ENCODE results near the gene IGSF5. TPM values are rescaled to one million over a fixed set of nuclear protein-coding genes. Genes with fewer than 3 reads are reported as not detected.
"Not testable (repeated sequence)": the region's sequence is repeated elsewhere in the genome, so short reads cannot be mapped to it uniquely, and the experiment has no call there.

IGSF5 gene
- polyA plus RNA-seq (not detected in 3 replicates), polyA minus RNA-seq (not detected in 3 replicates)
- polyA plus RNA-seq (2011; ENCODE audit: low read depth), result not detected
- not detected in 2 replicates for polyA plus RNA-seq (2011; cell fraction: cytosol; rRNA removed)
- polyA plus RNA-seq (2011; cell fraction: nucleus; rRNA removed), result not detected in 2 replicates
- polyA plus RNA-seq (2012; ENCODE audit: low replicate concordance), result not detected in 2 replicates
- polyA minus RNA-seq (2011; cell fraction: cytosol; rRNA and poly(A)+ RNA removed), result not detected
- polyA minus RNA-seq (2011; cell fraction: nucleus; rRNA and poly(A)+ RNA removed), result not detected in 2 replicates

DNA sequence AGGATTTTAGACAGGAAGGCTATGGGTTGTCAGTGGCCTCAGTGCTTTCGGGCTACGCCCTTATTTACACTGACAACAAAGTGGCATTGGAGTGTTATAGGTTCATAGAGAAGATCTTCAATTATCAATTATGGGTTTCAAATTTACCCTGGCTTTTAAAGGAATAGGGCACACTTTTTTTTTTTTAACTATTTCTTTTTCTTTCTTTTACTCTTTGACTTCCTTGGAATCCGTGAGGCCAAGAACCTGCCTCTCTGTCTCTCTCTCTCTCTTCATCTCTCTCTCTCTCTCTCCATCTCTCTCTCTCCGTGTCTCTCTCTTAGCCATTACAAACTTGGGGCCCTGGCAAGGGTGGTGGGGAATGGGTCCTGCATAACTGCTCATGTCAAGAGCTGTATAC is at the start of gene IGSF5:
TSS of gene IGSF5 (plus strand) at position 301 of the 400 bp plus-strand sequence. CDS start 327 bp downstream, outside the sequence.
- H3K9me1 ChIP-seq (ENCODE audit: control insufficient read depth, extremely low read depth, insufficient read depth, low read length); FAIRE-seq: not testable (repeated sequence)

DNA sequence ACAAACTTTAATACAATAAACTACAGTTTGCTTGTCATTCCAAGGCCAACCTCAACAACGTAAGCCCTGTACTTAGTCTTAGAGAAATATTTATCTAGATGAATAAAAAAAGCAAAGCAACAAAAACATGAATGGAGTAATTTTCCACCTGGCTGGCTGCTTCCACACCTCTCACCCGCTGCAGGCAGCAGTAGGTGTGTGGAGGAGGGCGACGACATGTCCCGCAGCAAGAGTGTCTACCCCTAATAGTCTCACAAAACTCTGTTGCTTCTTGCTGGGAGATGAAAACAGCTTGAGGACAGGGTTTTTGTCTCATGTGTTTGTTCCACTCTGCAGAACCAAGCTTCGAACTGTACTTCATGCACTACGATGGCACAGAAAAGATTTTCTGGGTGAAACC is 48.8 kb upstream of the IGSF5 start:
- Histone ChIP-seq H3K36me3 (ENCODE audit: control insufficient read depth in 2 of 2, extremely low read depth in 1 of 2, insufficient read depth in 2 of 2, low read length in 2 of 2) (no peaks in the 10 kb centered on the region), H4K20me1 (ENCODE audit: control insufficient read depth, extremely low read depth, insufficient read depth, low read length) (no peaks in the 10 kb centered on the region), H3K9me3 (ENCODE audit: control insufficient read depth, low read depth, low read length) (no peaks in the 10 kb centered on the region), H3K79me2 (ENCODE audit: control insufficient read depth, insufficient read depth, low read length) (no peaks in the 10 kb centered on the region), H3K27me3 (ENCODE audit: control insufficient read depth, extremely low read depth, insufficient read depth, low read length) (no peaks in the 10 kb centered on the region), H3K4me3 (ENCODE audit: control insufficient read depth in 2 of 3, extremely low read depth in 1 of 3, insufficient read depth in 2 of 3, low read depth in 1 of 3, low read length in 3 of 3) (no peak overlapping the region), H3K9me1 (ENCODE audit: control insufficient read depth, extremely low read depth, insufficient read depth, low read length) (no peaks in the 10 kb centered on the region), H2AFZ (ENCODE audit: control insufficient read depth, low read length) (no peak overlapping the region), H3K9ac (ENCODE audit: control insufficient read depth, extremely low read depth, insufficient read depth, low read length) (no peak overlapping the region), H3K4me2 (ENCODE audit: control insufficient read depth, extremely low read depth, insufficient read depth, low read depth, low read length) (no peak overlapping the region), H3K27ac (ENCODE audit: control insufficient read depth, insufficient read depth, low read length) (no peak overlapping the region), H3K4me1 (ENCODE audit: control insufficient read depth, extremely low read depth, insufficient read depth, low read length) (no peaks in the 10 kb centered on the region)
- dilution Hi-C loops (cut with MboI; ENCODE audit: extremely low pct_ligation_motif_present, low sequenced_read_pairs), result no loop called here
- DNase-seq (ENCODE audit: low read depth, low spot score) (no peak), FAIRE-seq (no peak)
- TF ChIP-seq EZH2 (IDR thresholded peaks at IDR 0.05; ENCODE audit: low read length), result no peak
- TF ChIP-seq, protein P1, sequence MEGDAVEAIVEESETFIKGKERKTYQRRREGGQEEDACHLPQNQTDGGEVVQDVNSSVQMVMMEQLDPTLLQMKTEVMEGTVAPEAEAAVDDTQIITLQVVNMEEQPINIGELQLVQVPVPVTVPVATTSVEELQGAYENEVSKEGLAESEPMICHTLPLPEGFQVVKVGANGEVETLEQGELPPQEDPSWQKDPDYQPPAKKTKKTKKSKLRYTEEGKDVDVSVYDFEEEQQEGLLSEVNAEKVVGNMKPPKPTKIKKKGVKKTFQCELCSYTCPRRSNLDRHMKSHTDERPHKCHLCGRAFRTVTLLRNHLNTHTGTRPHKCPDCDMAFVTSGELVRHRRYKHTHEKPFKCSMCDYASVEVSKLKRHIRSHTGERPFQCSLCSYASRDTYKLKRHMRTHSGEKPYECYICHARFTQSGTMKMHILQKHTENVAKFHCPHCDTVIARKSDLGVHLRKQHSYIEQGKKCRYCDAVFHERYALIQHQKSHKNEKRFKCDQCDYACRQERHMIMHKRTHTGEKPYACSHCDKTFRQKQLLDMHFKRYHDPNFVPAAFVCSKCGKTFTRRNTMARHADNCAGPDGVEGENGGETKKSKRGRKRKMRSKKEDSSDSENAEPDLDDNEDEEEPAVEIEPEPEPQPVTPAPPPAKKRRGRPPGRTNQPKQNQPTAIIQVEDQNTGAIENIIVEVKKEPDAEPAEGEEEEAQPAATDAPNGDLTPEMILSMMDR (optimal IDR thresholded peaks at IDR 0.05 in 1 of 3, IDR thresholded peaks at IDR 0.05 in 1 of 3, conservative IDR thresholded peaks at IDR 0.05 in 1 of 3; ENCODE audit: extremely low read depth in 1 of 3, insufficient read depth in 2 of 3, low read length in 3 of 3), result no peak

More for the DNA sequence above, at the start of gene IGSF5:
- H4K20me1 ChIP-seq (ENCODE audit: control insufficient read depth, extremely low read depth, insufficient read depth, low read length); DNase-seq (ENCODE audit: low read depth, low spot score); H3K27me3 ChIP-seq (ENCODE audit: control insufficient read depth, extremely low read depth, insufficient read depth, low read length); H3K4me3 ChIP-seq (ENCODE audit: control insufficient read depth in 2 of 3, extremely low read depth in 1 of 3, insufficient read depth in 2 of 3, low read depth in 1 of 3, low read length in 3 of 3); H3K36me3 ChIP-seq (ENCODE audit: control insufficient read depth in 2 of 2, extremely low read depth in 1 of 2, insufficient read depth in 2 of 2, low read length in 2 of 2); H3K79me2 ChIP-seq (ENCODE audit: control insufficient read depth, insufficient read depth, low read length); H3K9me3 ChIP-seq (ENCODE audit: control insufficient read depth, low read depth, low read length); dilution Hi-C loops (cut with MboI; ENCODE audit: extremely low pct_ligation_motif_present, low sequenced_read_pairs); H3K4me1 ChIP-seq (ENCODE audit: control insufficient read depth, extremely low read depth, insufficient read depth, low read length); H3K4me2 ChIP-seq (ENCODE audit: control insufficient read depth, extremely low read depth, insufficient read depth, low read depth, low read length); H2AFZ ChIP-seq (ENCODE audit: control insufficient read depth, low read length); H3K27ac ChIP-seq (ENCODE audit: control insufficient read depth, insufficient read depth, low read length); H3K9ac ChIP-seq (ENCODE audit: control insufficient read depth, extremely low read depth, insufficient read depth, low read length): not testable (repeated sequence)

DNA sequence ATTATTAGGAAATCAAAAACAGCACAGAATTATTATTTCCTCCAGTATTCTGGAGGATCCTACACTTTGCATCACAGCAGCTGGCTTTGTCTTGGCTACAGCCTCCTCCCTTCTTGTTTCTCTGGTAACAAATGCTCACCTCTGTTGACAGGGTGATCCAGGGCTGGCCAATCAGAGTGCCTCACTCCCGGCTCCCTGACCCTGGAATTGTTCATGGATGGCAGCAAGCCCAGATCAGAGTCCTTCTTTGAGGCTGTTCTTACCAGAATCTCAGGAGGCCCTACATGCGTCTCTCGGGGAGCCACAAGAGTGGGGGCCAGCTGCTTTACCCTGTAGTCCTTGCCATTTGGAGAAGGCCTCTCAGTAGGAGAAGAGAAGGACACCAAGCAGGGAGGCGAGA is 48.4 kb upstream of the IGSF5 start:
- dilution Hi-C loops (cut with MboI; ENCODE audit: extremely low pct_ligation_motif_present, low sequenced_read_pairs), result no loop called here
- no peak overlapping the region for H3K4me2 ChIP-seq (ENCODE audit: control insufficient read depth, extremely low read depth, insufficient read depth, low read depth, low read length)
- H4K20me1 ChIP-seq (ENCODE audit: control insufficient read depth, extremely low read depth, insufficient read depth, low read length), result no peaks in the 10 kb centered on the region
- DNase-seq (ENCODE audit: low read depth, low spot score) (no peak), FAIRE-seq (no peak)
- H3K27ac ChIP-seq (ENCODE audit: control insufficient read depth, insufficient read depth, low read length), result no peak overlapping the region
- H3K36me3 ChIP-seq (ENCODE audit: control insufficient read depth in 2 of 2, extremely low read depth in 1 of 2, insufficient read depth in 2 of 2, low read length in 2 of 2), result no peaks in the 10 kb centered on the region
- H2AFZ ChIP-seq (ENCODE audit: control insufficient read depth, low read length), result no peak overlapping the region
- no peaks in the 10 kb centered on the region for H3K27me3 ChIP-seq (ENCODE audit: control insufficient read depth, extremely low read depth, insufficient read depth, low read length)
- no peaks in the 10 kb centered on the region for H3K9me3 ChIP-seq (ENCODE audit: control insufficient read depth, low read depth, low read length)
- no peak overlapping the region for H3K9ac ChIP-seq (ENCODE audit: control insufficient read depth, extremely low read depth, insufficient read depth, low read length)
- H3K4me3 ChIP-seq (ENCODE audit: control insufficient read depth in 2 of 3, extremely low read depth in 1 of 3, insufficient read depth in 2 of 3, low read depth in 1 of 3, low read length in 3 of 3), result no peak overlapping the region
- no peaks in the 10 kb centered on the region for H3K79me2 ChIP-seq (ENCODE audit: control insufficient read depth, insufficient read depth, low read length)
- no peaks in the 10 kb centered on the region for H3K4me1 ChIP-seq (ENCODE audit: control insufficient read depth, extremely low read depth, insufficient read depth, low read length)
- TF ChIP-seq, protein P1 (optimal IDR thresholded peaks at IDR 0.05 in 1 of 3, IDR thresholded peaks at IDR 0.05 in 1 of 3, conservative IDR thresholded peaks at IDR 0.05 in 1 of 3; ENCODE audit: extremely low read depth in 1 of 3, insufficient read depth in 2 of 3, low read length in 3 of 3), result no peak
- no peak for TF ChIP-seq EZH2 (IDR thresholded peaks at IDR 0.05; ENCODE audit: low read length)
- no peaks in the 10 kb centered on the region for H3K9me1 ChIP-seq (ENCODE audit: control insufficient read depth, extremely low read depth, insufficient read depth, low read length)

Data from keratinocyte (primary cell).